CD4-positive, alpha-beta T cell treated with Interleukin-2 at 100 ng/mL for 4 hours (primary cell): ENCODE measurements around the gene TLE1.
"Not testable (repeated sequence)": the region's sequence is repeated elsewhere in the genome, so short reads cannot be mapped to it uniquely, and the experiment has no call there.

Experiments used
- DNase-seq: peaks from one replicate; pipeline ENCODE4 v3.0.0-alpha.2; 2020; ENCODE audit warnings: low spot score

The TLE1 gene

DNA sequence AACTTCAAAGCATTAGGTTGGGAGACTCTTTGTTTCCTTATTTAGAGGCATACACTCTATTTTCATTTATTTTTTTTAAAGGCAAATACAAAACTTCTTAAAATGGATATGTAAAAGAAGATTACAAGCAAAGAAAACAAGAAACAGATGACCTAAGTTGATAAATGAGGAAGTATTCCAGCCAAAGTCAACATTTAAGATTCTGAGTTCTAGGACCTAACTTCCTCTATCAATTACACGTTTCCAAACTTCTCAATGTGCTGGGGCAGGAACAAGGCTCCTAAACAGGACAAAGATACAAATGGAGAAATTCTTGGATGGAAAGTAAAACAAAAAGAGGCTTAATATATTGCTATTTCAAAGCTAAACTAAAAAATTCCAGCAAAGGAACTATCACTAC is 89.5 kb downstream of the TLE1 start:
- DNase-seq: no peak

DNA sequence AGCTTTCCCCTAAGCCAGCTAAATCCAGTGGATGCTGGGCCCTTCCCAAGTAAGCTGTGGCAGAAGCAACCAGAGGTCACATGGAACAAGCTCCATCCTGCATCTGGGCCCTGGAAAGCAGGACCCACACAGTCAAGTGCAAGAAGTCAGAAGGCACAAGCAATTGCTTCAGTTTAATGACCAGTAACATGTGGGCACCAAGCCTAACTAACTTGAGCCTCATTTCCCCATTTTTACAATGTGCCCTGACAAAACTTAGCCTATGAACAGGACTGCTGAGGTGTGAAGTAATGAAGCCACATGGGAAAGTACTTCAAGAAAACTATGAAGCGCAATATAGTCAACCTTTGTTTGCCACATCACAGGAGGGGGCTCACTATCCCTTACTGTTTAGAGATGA is 90.5 kb downstream of the TLE1 start:
- no peak for DNase-seq

DNA sequence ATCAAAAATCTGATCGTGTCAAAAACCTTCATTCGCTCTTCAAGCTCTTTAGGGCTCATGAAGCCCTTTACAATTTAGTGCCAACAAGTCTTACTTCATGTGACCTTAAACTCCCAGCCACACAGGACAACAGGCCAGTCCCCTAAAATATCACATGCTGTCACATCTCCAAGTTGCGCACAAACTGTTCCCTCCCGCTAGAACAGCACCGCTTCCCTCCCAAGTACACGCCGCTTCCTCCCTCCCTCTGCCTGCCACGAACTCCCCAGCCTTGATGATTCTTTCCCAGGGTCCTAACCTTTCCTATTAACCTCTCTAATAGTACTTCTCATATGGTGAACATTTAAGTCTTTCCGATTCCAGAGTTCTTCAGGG is 91.2 kb downstream of the TLE1 start:
- no peak for DNase-seq

DNA sequence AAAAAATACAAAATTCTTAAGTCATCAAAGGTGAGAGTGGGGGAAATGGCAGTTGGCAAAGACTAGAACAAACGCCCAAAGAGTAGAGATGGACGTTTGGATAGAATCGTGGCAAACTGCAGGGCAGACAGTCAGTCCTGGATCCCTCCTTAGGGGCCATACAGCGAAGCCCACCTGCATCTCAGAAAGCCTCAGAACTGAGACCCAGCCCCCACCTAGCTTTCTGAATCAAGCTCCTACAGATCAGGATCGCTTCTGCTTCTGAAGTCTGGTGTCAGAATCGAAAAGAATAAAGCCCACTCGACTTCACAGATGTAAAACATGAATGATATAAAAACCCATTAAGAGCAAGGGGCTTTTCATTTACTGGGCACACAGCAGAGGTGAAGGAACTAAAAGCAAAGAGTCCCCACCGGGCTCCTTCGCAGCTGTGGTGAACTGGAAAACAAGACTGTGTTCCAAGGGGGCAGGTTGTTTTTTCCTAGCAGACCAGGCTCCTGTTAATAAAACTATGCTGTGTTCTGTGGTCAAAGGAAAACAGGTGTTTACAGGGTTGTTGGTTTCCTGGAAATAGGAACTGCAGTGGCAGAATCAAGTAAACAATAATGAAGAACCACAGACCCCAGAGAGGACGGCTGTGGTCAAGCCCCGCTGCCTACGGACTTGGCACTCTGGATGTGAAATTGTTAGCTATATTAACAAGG is 91.8 kb downstream of the TLE1 start:
- DNase-seq: no peak

DNA sequence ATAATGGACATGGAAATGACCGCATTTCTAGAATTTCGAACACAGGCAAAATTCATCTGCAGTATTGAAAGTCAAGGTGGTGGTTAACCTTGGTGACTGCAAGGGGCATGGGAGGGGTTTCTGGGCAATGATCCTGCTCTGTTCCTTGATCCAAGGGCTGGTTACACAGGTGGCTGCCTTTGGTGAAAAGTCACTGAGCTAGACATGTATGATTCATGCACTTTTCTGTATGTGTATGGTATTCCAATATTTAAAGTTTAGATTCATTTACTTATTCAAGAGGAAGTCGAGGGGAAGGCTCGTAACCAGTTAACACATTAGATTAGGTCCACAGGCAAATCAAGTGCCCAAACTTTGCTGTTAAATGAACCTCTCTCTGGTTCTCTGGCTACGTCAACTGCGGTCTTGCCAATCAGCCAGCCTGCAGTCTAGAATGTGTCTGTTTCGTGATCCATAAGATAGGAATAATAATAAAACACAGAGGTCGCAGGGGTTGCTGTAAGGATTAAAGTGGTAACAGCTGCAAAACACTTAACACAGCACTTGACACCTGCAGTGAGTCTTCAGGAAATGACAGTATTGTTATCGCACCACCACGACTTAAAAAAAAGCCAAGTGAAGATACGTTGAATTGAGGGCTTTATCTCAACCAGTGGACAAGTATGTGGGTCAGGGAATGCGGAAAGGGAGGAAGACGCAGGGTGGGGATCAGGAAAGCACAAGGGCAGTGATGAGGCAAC is 92.5 kb downstream of the TLE1 start:
- DNase-seq: no peak

DNA sequence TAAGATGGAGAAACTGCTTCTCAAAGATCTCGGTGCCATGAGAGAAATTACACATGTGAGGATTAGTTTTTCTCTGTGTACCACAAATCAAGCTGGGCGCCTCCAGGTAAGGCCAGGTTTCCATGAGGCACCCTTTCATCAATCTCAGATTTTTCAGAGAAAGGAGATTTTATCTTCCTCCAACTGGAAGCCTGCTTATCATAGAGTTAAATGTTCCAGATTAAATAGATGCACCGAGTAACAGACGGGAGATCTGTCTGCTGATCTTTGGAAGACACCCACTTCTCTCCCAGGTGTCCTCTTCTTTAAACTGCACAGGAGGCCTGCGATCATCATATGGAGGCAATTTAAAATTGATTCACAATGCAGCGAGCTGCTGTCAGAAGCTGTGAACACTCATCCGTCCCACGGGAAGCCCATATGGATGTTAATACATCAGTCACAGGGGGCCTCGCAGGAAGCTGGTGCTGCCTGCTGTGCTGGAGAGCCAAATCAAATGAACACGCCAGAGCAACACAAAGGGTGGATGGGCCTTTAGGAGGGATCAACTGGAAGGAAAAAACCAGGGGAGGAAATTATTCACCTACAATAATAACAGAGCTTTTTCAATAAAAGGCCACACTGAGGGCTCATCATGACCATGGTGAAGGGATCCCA is 93.3 kb downstream of the TLE1 start:
- no peak for DNase-seq

DNA sequence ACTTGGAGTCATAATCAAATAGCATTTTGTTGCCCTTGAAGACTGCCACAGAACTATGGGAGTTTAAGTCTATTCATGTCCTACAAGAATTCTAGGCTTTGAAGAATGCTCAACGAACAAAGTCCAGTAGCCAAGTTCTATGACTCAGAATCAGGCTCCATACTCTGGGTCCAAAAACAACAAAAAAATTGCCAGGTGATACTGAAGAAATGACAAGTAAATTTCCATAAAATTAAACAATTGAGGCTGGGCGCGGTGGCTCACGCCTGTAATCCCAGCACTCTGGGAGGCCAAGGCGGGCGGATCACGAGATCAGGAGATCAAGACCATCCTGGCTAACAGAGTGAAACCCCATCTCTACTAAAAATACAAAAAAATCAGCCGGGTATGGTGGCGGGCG is 94.1 kb downstream of the TLE1 start:
- not testable (repeated sequence) for DNase-seq

DNA sequence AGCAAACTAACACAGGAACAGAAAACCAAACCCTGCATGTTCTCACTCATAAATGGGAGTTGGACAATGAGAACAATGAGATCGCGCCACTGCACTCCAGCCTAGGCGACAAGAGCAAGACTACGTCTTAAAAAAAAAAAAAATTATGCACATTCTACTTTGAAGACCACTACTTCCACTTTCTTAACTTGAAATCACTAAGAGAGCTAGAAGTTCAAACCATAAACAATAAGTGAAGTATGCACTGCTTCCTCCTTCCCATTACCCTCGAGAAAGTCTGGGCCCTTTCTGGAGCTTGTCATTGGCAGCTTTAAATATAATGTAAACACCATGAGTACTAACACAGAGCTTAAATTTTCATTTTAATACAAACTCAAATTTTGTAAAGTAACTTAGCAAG is 94.9 kb downstream of the TLE1 start:
- DNase-seq: no peak

DNA sequence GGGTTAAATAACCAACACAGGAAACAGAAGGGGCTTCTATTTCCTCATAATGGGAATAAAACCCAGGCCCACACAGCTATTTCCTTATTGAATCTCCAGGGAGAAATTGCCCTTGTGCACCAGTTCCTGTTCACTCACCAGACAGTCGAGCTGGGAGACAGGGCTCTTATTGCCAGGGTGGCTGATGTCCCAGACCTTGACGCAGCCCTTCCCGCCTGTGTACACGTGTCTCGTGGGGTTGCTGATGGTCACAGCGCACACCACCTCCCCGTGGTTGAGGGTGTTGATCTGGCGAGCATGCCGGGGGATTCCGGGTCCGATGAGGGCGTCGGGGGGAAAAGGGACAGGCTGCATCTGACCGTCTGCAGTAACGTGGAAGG is 96.5 kb downstream of the TLE1 start:
- no peak for DNase-seq

DNA sequence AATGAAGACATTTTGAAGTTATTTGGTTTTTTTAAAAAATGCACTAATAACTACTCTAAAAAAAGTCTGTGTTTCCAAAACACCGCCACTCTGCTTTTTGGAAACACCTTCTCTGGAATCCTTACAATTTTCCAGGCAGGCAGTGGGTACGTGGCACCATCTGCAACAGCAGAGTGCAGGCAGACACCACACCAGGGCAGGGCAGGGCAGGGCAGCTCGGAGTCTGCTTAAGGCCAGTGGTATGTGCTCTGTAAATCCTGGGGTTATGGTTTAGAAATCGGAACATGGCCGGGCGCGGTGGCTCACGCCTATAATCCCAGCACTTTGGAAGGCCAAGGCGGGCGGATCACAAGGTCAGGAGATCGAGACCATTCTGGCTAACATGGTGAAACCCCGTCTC is 97.6 kb downstream of the TLE1 start:
- DNase-seq: no peak

DNA sequence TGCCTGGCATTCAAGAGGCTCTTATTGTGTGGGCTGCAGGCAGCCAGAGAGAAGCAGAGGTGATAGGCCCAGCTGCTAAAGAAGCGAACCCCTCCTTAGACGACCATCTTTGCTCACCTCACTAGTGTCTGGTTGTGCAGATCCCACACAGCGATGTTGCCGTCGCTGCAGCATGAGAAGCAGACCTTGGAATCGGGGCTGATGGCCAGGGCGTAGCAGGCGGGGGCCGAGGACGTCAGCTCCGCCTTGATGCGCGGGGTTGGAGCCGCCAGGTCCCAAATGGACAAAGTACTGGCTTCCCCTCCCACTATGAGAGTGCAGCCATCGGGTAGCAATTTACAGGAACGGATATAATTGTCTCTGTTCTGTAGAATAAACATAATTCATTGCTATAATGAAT is 98.7 kb downstream of the TLE1 start:
- DNase-seq: no peak

DNA sequence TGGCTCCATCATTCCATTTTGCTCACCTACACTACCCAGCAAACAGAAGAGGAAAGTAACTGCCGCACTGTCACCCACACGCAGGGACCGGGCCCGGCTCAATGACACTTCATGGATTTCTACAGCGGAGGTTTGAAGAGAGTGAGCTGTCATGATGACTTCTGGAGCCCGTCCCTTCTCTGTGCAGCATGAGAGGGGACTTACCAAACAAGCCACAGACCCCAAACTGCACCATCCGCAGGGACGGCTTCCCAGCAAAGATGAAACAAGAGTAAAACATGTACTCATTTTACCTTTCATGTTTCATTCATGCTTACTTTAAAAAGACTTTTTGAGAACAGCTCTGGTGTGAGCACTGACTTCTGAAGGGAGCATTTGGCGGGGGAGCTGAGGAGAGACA is 99.5 kb downstream of the TLE1 start:
- no peak for DNase-seq

DNA sequence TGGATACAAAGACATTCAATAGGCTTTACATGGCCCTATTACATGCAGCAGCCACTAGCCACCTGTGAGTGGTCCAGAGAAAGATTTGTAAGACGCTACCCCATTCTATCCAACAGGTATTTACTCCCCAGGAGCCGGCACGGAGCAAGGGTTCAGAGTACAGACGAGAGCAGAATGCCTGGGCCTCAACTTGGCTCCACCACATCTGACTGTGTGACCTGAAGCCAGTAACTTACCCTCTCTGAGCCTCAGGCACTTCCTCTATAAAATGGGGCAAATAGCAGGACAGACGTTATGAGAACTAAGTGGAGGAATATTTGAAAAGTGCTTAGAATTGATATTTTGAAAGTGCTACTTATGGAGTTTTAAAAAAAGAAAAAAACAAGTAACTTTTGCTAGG is 100.0 kb downstream of the TLE1 start:
- DNase-seq: no peak

DNA sequence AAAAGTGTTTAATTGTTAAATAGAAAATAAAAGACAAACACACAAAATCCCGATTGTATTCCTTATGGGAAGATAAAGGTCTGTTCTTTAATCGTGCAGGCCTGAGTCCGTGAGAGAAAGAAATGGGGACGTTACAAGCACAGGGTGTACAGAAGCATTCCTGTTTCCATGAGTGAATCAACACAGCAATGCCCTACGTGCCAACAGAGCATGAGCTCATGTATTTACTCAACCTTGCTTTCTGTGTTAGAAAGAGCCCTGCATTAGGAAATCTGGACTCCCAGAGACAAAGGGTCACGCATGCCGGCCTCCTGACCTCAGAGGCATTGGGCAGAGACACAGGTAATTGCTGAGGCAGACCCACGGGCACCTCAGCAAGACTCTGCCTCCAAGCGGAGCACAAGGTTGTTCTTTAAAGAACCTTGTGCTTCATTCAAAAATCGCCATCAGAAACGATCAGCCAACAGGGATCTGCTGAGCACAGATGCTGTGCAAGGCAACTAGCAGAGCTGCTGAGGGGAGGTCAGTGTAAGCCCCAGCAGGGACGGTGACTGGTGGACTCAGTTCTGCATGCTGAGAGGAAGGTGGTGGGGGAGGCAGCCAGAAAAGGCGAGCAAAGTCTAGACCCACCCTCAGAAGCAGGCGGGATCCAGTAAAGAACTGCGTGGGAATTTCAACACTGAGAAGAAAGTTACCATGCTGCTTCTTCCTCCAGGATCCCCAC is 101.0 kb downstream of the TLE1 start:
- no peak for DNase-seq

DNA sequence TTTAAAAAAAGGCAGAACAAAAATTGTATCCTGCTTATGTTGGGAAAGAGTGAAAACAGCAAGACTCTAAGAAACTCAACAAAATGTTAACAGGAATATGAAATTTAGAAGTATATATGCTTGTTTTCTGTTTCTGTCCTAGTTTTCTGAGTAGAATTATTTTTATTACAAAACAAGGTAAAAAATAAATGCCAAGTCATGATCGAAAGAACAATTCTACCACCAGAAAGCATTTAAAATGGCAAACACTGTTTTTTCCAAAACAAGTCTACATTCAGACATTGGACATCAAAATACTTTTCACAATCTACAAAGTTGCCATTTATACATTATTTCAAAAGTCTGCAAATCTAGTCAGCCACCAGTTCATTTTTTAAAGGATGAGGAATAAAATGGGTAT is 102.6 kb downstream of the TLE1 start:
- DNase-seq: no peak

DNA sequence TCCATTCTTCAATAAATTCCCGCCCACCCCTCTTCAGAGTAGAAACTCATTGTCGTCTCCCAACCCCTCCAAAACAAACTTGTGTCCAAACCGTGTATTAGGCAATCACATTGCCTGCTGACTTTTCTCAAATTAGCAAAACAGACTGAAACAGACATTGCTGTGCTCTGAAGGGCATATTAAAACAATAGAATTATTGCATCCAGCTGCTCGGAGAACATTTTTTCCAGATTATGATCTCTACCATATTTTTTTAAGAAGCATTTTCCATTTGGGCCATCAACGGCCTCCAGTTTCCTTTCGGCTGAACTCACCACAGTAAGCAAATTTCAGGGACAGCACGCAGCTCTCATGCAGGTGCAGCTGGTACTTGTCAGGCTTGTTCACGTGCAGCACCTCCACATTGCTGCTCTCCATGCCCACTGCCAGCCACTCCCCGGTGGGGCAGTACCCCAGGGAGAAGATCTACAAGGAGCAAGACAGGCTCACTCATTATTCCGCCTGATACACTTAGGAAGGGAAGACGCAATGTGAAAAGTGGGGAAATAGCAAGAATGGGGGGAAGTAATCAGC is 104.1 kb downstream of the TLE1 start:
- no peak for DNase-seq

DNA sequence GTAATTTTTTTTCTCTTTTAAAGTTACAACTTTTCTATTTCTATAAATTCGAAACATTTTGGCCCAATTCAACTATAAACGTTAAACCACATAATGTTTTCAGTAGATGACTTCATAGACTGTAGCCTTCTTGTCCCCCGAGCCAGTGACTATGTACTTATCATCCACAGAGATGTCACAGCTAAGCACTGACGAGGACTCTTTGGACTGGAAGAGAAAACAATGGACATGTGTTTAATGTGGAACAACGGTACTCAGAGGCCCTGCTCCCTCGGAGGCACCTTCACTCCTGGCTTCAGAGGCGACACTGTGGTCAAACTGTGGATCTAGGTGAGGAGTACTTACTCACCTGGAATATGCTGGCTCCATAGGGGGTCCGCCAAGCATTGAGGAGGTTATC is 105.2 kb downstream of the TLE1 start:
- DNase-seq: no peak

DNA sequence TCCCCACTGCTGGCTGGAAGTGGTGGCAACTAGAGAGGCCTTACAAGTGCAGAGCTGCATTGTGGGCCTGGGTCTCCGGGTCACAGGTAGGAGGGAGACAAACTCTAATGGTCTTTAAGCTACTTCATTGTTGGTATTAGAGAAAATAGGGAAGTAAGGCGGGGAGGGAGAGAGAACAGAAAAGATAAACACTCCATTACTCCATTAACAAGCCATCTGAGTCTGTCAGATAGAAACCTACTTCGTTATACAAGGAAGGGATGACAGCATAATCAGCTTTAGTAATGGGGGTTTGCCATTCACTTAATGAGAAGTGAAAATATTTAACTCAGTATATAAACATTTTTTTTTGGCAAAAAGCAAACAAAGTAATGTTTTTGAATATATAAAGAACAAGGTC is 107.4 kb downstream of the TLE1 start:
- DNase-seq: no peak

DNA sequence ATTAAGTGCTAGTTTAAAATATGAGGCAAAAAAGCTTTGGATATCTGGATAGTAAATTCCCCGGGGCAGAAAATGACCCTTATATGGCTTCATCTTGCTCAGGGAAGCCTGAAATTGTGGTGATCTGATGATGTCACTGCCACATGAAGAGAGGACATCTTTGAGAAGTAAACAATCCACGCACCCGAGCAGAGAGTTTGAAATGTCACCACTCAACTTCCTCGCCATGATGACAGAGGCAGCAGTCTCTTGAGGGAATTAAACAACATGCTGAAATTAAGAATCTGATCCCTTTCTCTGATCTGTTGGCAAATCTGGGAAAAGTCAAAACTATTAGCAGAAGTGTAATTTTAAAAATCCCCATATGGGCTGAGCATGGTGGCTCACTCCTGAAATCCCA is 110.0 kb downstream of the TLE1 start:
- no peak for DNase-seq

DNA sequence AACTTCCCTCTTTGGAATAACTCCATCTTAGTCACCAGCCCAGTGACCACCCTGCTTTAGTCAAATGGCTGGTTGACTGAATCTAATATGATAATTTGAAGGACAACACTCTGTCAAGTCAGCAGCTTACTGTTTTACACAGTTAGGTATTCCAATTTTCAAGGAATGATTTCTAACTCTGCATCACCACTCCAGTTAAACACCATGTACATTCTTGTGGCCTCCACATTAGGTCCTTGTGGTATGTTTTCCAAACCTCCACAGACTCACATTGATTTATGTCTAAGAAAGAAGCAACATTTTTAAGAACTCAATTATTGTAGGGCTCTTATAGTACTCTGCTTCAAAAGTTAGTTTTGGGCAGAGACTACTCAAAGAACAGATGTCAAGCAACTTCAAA is 110.7 kb downstream of the TLE1 start:
- no peak for DNase-seq

DNA sequence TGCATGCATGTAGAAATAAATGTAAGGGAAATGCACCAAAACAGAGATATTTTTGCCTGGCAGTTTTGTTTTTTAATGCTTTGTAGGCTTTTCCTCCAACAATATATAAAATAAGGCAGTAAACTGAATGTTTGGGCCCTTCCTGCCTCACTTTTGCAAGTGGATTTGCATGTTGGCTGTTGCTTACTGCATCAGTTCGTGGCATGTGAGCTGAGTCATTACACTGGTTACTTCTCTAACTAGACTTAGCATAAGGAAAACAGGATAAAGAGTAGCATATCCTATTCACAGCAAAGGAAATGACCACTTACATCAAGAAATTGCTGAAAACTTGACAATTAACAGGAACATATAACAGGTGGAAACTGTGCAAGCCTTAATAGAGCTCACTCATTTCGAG is 113.4 kb downstream of the TLE1 start:
- no peak for DNase-seq

DNA sequence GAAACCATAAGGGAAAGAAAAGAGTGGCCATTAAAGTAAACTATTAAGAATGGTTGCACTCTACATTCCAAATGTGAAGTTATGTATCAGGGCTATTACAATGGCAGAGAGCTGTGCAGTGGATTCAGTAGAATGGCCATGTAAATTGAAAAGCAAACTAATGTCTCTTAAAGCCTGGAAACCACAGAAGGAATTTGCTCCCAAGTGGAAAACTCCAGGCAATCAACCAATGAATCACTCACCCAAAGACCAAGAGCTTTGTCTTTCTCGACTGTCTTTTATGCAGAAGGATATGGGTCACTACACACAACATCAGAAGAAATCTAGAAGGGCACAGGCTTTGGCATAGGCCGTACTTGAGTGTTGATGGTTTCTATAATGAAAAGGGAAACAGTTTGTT is 114.9 kb downstream of the TLE1 start:
- DNase-seq: no peak
